ENCODE measurements around the gene STK31.

- TF ChIP-seq CTCF (IDR thresholded peaks at IDR 0.05) = no peak
- TF ChIP-seq HDAC2 (IDR thresholded peaks at IDR 0.05) = no peak
- TF ChIP-seq RAD21 (conservative IDR thresholded peaks at IDR 0.05 in 1 of 2, IDR thresholded peaks at IDR 0.05 in 1 of 2) = no peak
- TF ChIP-seq BHLHE40 (IDR thresholded peaks at IDR 0.05; ENCODE audit: low read depth, low read length) = no peak
Measured at GRCh38 chr7:23689165-23689564, 20.9 kb upstream of the STK31 start.

Measured in A549 (cell line).